ENCODE measurements around the gene CA10. TPM values are rescaled to one million over a fixed set of nuclear protein-coding genes. Genes with fewer than 3 reads are reported as not detected.

CA10 gene
- total RNA-seq, 1 donor from 2014 or later = 0.20 TPM

- no peaks in the 10 kb centered on the region for H3K9me3 Mint-ChIP-seq
- no peaks in the 10 kb centered on the region for H3K4me1 Mint-ChIP-seq
- TF ChIP-seq, protein P1, sequence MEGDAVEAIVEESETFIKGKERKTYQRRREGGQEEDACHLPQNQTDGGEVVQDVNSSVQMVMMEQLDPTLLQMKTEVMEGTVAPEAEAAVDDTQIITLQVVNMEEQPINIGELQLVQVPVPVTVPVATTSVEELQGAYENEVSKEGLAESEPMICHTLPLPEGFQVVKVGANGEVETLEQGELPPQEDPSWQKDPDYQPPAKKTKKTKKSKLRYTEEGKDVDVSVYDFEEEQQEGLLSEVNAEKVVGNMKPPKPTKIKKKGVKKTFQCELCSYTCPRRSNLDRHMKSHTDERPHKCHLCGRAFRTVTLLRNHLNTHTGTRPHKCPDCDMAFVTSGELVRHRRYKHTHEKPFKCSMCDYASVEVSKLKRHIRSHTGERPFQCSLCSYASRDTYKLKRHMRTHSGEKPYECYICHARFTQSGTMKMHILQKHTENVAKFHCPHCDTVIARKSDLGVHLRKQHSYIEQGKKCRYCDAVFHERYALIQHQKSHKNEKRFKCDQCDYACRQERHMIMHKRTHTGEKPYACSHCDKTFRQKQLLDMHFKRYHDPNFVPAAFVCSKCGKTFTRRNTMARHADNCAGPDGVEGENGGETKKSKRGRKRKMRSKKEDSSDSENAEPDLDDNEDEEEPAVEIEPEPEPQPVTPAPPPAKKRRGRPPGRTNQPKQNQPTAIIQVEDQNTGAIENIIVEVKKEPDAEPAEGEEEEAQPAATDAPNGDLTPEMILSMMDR (IDR thresholded peaks at IDR 0.05; ENCODE audit: unreplicated experiment) = no peak
- DNase-seq (ENCODE audit: low spot score in 2 of 2, unreplicated experiment in 2 of 2) = no peak
- H3K27ac Mint-ChIP-seq = no peak overlapping the region
- no peak overlapping the region for H3K4me3 Mint-ChIP-seq
- peaks cover 13% of the 10 kb centered on the region for H3K27me3 Mint-ChIP-seq (ENCODE audit: low read depth)
- no peaks in the 10 kb centered on the region for H3K36me3 Mint-ChIP-seq
Measured at GRCh38 chr17:51818777-51819176, 339.7 kb downstream of the CA10 start.

GRCh38 chr17:51817955-51818354 lies 340.6 kb downstream of the CA10 start:
- H3K27ac Mint-ChIP-seq = no peak overlapping the region
- no peak overlapping the region for H3K4me3 Mint-ChIP-seq
- H3K36me3 Mint-ChIP-seq = no peaks in the 10 kb centered on the region
- H3K4me1 Mint-ChIP-seq = no peaks in the 10 kb centered on the region
- H3K27me3 Mint-ChIP-seq (ENCODE audit: low read depth) = peaks cover 11% of the 10 kb centered on the region
- TF ChIP-seq, protein P1 (IDR thresholded peaks at IDR 0.05; ENCODE audit: unreplicated experiment) = no peak
- no peak for DNase-seq (ENCODE audit: low spot score in 2 of 2, unreplicated experiment in 2 of 2)
- H3K9me3 Mint-ChIP-seq = no peaks in the 10 kb centered on the region

GRCh38 chr17:51817117-51817516 lies 341.4 kb downstream of the CA10 start:
- no peak for DNase-seq (ENCODE audit: low spot score in 2 of 2, unreplicated experiment in 2 of 2)
- Mint-ChIP-seq H3K9me3 (no peaks in the 10 kb centered on the region), H3K4me3 (no peak overlapping the region), H3K4me1 (no peaks in the 10 kb centered on the region), H3K36me3 (no peaks in the 10 kb centered on the region), H3K27ac (no peak overlapping the region), H3K27me3 (ENCODE audit: low read depth) (peaks cover 8% of the 10 kb centered on the region)
- TF ChIP-seq, protein P1 (IDR thresholded peaks at IDR 0.05; ENCODE audit: unreplicated experiment) = no peak

DNA sequence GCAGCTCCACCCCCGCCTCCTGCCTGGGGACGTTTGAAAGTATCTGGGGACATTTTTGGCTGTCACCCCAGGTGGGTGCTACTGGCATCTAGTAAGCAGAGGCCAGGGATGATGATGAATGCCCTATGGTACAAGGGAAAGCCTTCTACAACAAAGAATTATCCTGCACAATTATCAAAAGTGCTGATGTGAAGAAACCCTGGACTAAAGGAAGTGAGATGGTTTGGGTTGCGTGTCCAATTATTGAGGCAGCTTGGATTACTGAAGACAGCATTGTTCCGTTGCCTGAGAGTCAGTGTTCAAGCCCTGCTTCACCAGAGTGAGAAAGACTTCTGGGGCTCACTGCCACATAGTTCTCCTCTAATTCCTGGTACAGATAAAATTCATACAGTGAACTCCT lies 343.4 kb downstream of the CA10 start:
- peaks cover 5% of the 10 kb centered on the region for H3K27me3 Mint-ChIP-seq (ENCODE audit: low read depth)
- H3K27ac Mint-ChIP-seq = no peak overlapping the region
- H3K36me3 Mint-ChIP-seq = no peaks in the 10 kb centered on the region
- no peak overlapping the region for H3K4me3 Mint-ChIP-seq
- DNase-seq (ENCODE audit: low spot score in 2 of 2, unreplicated experiment in 2 of 2) = no peak
- no peaks in the 10 kb centered on the region for H3K4me1 Mint-ChIP-seq
- TF ChIP-seq, protein P1 (IDR thresholded peaks at IDR 0.05; ENCODE audit: unreplicated experiment) = no peak
- no peaks in the 10 kb centered on the region for H3K9me3 Mint-ChIP-seq

DNA sequence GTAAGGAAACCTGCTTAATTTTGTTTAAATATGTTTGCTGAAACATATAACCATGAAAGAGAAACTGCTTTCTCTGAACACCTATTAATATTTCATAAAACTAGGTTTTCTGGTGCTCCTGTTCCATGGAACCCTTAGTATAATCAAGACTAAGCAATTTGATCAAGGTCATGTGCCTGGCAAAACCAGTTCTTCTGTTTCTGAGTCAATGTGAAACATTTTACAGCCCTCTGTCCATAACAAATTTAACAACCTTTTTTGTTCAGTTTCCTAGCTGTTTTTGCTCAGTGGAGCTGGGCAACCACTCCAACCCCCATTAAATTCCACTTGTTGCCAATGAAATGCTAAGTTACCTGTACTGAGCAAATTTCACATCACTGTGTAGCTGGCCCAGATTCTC lies 344.0 kb downstream of the CA10 start:
- Mint-ChIP-seq H3K36me3 (no peaks in the 10 kb centered on the region), H3K27me3 (ENCODE audit: low read depth) (peaks cover 6% of the 10 kb centered on the region), H3K9me3 (no peaks in the 10 kb centered on the region), H3K4me1 (no peaks in the 10 kb centered on the region), H3K27ac (no peak overlapping the region), H3K4me3 (no peak overlapping the region)
- DNase-seq (ENCODE audit: low spot score in 2 of 2, unreplicated experiment in 2 of 2) = no peak
- TF ChIP-seq, protein P1 (IDR thresholded peaks at IDR 0.05; ENCODE audit: unreplicated experiment) = no peak

DNA sequence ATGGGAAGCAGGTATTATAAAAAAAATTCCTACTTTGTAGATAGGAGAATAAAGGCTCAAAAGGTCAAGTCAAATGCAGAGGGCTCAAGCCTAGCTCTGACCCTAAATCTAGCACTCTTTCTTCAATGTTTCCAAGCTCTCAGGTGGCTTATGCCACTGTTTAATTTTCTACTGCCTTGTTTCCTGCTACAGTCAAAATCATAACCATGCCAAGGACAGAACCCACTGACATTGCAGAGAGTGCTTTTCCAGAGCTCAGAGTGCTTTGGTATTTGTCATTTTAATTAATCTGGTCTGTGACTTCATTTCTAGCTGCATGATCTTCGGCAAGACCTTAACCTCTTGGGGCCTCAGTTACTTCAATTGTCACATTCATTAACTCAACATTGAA lies 344.7 kb downstream of the CA10 start:
- H3K4me3 Mint-ChIP-seq = no peak overlapping the region
- no peaks in the 10 kb centered on the region for H3K36me3 Mint-ChIP-seq
- DNase-seq (ENCODE audit: low spot score in 2 of 2, unreplicated experiment in 2 of 2) = no peak
- no peaks in the 10 kb centered on the region for H3K4me1 Mint-ChIP-seq
- H3K27me3 Mint-ChIP-seq (ENCODE audit: low read depth) = peaks cover 11% of the 10 kb centered on the region
- no peaks in the 10 kb centered on the region for H3K9me3 Mint-ChIP-seq
- TF ChIP-seq, protein P1 (IDR thresholded peaks at IDR 0.05; ENCODE audit: unreplicated experiment) = no peak
- no peak overlapping the region for H3K27ac Mint-ChIP-seq

Data from mesothelial cell of epicardium (in vitro differentiated cells).